ENCODE results near the gene FARP2.

DNA sequence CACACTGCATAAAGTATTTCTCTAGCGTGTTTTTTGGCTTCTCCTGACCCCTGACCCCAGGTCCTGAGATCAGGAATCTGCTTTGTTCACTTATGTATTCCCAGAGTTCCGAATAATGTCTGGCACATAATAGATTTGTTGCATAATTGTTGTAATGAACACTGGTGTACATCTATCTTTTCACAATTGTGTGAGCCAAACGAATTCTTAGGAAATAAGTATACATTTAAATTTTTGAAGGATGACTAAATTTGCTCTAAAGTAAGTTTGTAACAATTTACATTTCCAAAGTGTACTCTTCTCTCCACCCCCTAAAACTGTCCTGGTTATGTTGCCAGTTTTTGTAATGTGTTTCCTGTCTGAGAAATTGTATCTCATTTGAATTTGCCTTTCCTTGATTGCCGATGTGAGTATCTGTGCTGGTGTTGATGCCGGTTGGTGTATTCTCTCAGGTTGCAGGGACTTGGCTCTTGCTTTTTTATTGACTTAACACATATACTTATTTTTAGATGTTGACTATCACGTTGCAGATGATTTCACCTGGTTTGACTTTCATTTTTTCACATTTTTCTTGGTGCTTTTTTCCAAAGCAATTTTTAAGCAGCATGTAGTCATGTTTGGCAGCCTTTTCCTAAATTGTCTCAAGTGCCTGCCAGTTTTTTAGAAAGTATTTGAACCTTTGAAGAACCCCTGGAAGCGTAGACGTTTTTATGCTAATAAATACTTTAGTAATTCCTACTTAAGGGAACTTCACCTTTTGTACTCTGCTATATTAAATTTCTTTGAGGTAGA, 16.1 kb upstream of the FARP2 start:
- TF ChIP-seq, protein P1, sequence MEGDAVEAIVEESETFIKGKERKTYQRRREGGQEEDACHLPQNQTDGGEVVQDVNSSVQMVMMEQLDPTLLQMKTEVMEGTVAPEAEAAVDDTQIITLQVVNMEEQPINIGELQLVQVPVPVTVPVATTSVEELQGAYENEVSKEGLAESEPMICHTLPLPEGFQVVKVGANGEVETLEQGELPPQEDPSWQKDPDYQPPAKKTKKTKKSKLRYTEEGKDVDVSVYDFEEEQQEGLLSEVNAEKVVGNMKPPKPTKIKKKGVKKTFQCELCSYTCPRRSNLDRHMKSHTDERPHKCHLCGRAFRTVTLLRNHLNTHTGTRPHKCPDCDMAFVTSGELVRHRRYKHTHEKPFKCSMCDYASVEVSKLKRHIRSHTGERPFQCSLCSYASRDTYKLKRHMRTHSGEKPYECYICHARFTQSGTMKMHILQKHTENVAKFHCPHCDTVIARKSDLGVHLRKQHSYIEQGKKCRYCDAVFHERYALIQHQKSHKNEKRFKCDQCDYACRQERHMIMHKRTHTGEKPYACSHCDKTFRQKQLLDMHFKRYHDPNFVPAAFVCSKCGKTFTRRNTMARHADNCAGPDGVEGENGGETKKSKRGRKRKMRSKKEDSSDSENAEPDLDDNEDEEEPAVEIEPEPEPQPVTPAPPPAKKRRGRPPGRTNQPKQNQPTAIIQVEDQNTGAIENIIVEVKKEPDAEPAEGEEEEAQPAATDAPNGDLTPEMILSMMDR (conservative IDR thresholded peaks at IDR 0.05; ENCODE audit: low read depth in 2 of 2): no peak
- TF ChIP-seq POLR2AphosphoS5 (IDR thresholded peaks at IDR 0.05; ENCODE audit: low read depth) (no peak), REST (IDR thresholded peaks at IDR 0.05; ENCODE audit: unreplicated experiment) (no peak), CREB1 (CRISPR knock-in tag; IDR thresholded peaks at IDR 0.05; ENCODE audit: low read depth) (no peak), NANOG (IDR thresholded peaks at IDR 0.05; ENCODE audit: borderline replicate concordance) (no peak), EZH2phosphoT487 (IDR thresholded peaks at IDR 0.05; ENCODE audit: unreplicated experiment) (no peak), ZNF331 (CRISPR knock-in tag; IDR thresholded peaks at IDR 0.05; ENCODE audit: low read depth) (no peak), JUNB (IDR thresholded peaks at IDR 0.05; ENCODE audit: unreplicated experiment) (no peak), EZH2 (IDR thresholded peaks at IDR 0.05; ENCODE audit: low read depth, unreplicated experiment) (no peak), ZNF114 (CRISPR knock-in tag; IDR thresholded peaks at IDR 0.05) (no peak), STAT1 (IDR thresholded peaks at IDR 0.05; ENCODE audit: unreplicated experiment) (no peak)

All from GM23338 (cell line).